Stimulated activated naive CD8-positive, alpha-beta T cell treated with anti-CD3 and anti-CD28 coated beads, Interleukin-15, amount 100 ng/mL, for 72 hours (primary cell): ENCODE measurements around the gene PLIN3.
A peak's percentile ranks its signal among the peaks of the same experiment; 100 is the strongest.
"Not testable (repeated sequence)": the region's sequence is repeated elsewhere in the genome, so short reads cannot be mapped to it uniquely, and the experiment has no call there.

Experiments used
- ATAC-seq: fragments of 150-1000 bp; cut with Tn5 transposase; 2 replicates; pipeline ENCODE4 v1.10.0; 2021; ENCODE audit warnings: mild to moderate bottlenecking, moderate library complexity
- DNase-seq, 2 donors: peaks; one replicate each; pipeline ENCODE4 v3.0.0; 2021 to 2022
- H3K27ac Mint-ChIP-seq, 2 donors: one replicate each; pipeline ENCODE4 v1.8.0; 2022; ENCODE audit warnings: mild to moderate bottlenecking in 2 of 2, mixed read lengths in 2 of 2, moderate library complexity in 2 of 2
- H3K27me3 Mint-ChIP-seq: one replicate; pipeline ENCODE4 v1.8.0; 2022; ENCODE audit warnings: mixed read lengths
- H3K4me1 Mint-ChIP-seq: one replicate; pipeline ENCODE4 v1.8.0; 2022; ENCODE audit warnings: mild to moderate bottlenecking, mixed read lengths
- H3K4me3 Mint-ChIP-seq, 2 donors: one replicate each; pipeline ENCODE4 v1.8.0; 2022; ENCODE audit warnings: mild to moderate bottlenecking in 2 of 2, mixed read lengths in 2 of 2, moderate library complexity in 1 of 2
- H3K9me3 Mint-ChIP-seq, 2 donors: one replicate each; pipeline ENCODE4 v1.8.0; 2022; ENCODE audit warnings: mixed read lengths in 2 of 2

Gene PLIN3

GRCh38 chr19:4870025-4870700 is 2.7 kb upstream of the PLIN3 start:
- Mint-ChIP-seq H3K4me1 (peaks cover 43% of the 10 kb centered on the region), H3K27ac (no peak overlapping the region), H3K27me3 (no peaks in the 10 kb centered on the region), H3K9me3 (no peaks in the 10 kb centered on the region), H3K4me3 (no peak overlapping the region)
- peak; percentile 46 for ATAC-seq
- peak in 1 of 2 donors; percentile 38 for DNase-seq

- no peak for DNase-seq
- peak overlapping the region; percentile 81 to 84 for H3K4me3 Mint-ChIP-seq
- ATAC-seq: no peak
- no peaks in the 10 kb centered on the region for H3K9me3 Mint-ChIP-seq
- H3K4me1 Mint-ChIP-seq: peaks cover 48% of the 10 kb centered on the region
- peak overlapping the region; percentile 15 to 52 for H3K27ac Mint-ChIP-seq
- no peaks in the 10 kb centered on the region for H3K27me3 Mint-ChIP-seq
These were observed 893 bp upstream of the PLIN3 start for GRCh38 chr19:4868286-4868834.

- peaks cover 37% of the 10 kb centered on the region for H3K4me1 Mint-ChIP-seq
- ATAC-seq: peak; percentile 17
- no peaks in the 10 kb centered on the region for H3K9me3 Mint-ChIP-seq
- H3K27ac Mint-ChIP-seq: peak overlapping the region in 1 of 2 donors; percentile 34
- H3K27me3 Mint-ChIP-seq: no peaks in the 10 kb centered on the region
- peak overlapping the region; percentile 81 to 84 for H3K4me3 Mint-ChIP-seq
- DNase-seq: peak; percentile 38 to 64
These were observed 657 bp downstream of the PLIN3 start for GRCh38 chr19:4866595-4867424.

GRCh38 chr19:4861147-4861546 is 6.3 kb downstream of the PLIN3 start:
- ATAC-seq (no peak), DNase-seq (no peak)
- H3K27ac Mint-ChIP-seq: no peak overlapping the region
- peaks cover 5% of the 10 kb centered on the region for H3K4me1 Mint-ChIP-seq
- H3K27me3 Mint-ChIP-seq: no peaks in the 10 kb centered on the region
- H3K9me3 Mint-ChIP-seq: no peaks in the 10 kb centered on the region
- H3K4me3 Mint-ChIP-seq: no peak overlapping the region

- Mint-ChIP-seq H3K4me3 (no peak overlapping the region), H3K27me3 (no peaks in the 10 kb centered on the region), H3K27ac (no peak overlapping the region), H3K4me1 (peaks cover 4% of the 10 kb centered on the region), H3K9me3 (no peaks in the 10 kb centered on the region)
- DNase-seq (no peak), ATAC-seq (no peak)
These were observed 7.8 kb downstream of the PLIN3 start for GRCh38 chr19:4859697-4860096.

- DNase-seq, H3K27me3 Mint-ChIP-seq, H3K4me3 Mint-ChIP-seq, ATAC-seq, H3K9me3 Mint-ChIP-seq, H3K4me1 Mint-ChIP-seq: not testable (repeated sequence)
- H3K27ac Mint-ChIP-seq: peak overlapping the region in 1 of 2 donors; percentile 27
These were observed 11.0 kb downstream of the PLIN3 start for GRCh38 chr19:4856468-4856867.

GRCh38 chr19:4853506-4853905 is 14.0 kb downstream of the PLIN3 start:
- H3K4me1 Mint-ChIP-seq, ATAC-seq, H3K9me3 Mint-ChIP-seq, H3K4me3 Mint-ChIP-seq, DNase-seq, H3K27ac Mint-ChIP-seq, H3K27me3 Mint-ChIP-seq: not testable (repeated sequence)

- no peak overlapping the region for H3K4me3 Mint-ChIP-seq
- H3K27ac Mint-ChIP-seq: no peak overlapping the region
- H3K9me3 Mint-ChIP-seq: no peaks in the 10 kb centered on the region
- H3K4me1 Mint-ChIP-seq: peaks cover 5% of the 10 kb centered on the region
- ATAC-seq (no peak), DNase-seq (no peak)
- H3K27me3 Mint-ChIP-seq: no peaks in the 10 kb centered on the region
These were observed 15.0 kb downstream of the PLIN3 start for GRCh38 chr19:4852484-4852883.

GRCh38 chr19:4851551-4852290 is 15.7 kb downstream of the PLIN3 start:
- DNase-seq (peak; percentile 68 to 71), ATAC-seq (peak; percentile 84)
- H3K27ac Mint-ChIP-seq: no peak overlapping the region
- H3K9me3 Mint-ChIP-seq: no peaks in the 10 kb centered on the region
- no peaks in the 10 kb centered on the region for H3K27me3 Mint-ChIP-seq
- H3K4me1 Mint-ChIP-seq: peaks cover 5% of the 10 kb centered on the region
- H3K4me3 Mint-ChIP-seq: no peak overlapping the region

- Mint-ChIP-seq H3K27me3 (no peaks in the 10 kb centered on the region), H3K4me1 (peaks cover 5% of the 10 kb centered on the region), H3K4me3 (no peak overlapping the region), H3K27ac (no peak overlapping the region), H3K9me3 (no peaks in the 10 kb centered on the region)
- DNase-seq (no peak), ATAC-seq (no peak)
These were observed 18.4 kb downstream of the PLIN3 start for GRCh38 chr19:4849019-4849418.

- no peak overlapping the region for H3K4me3 Mint-ChIP-seq
- H3K27ac Mint-ChIP-seq: peak overlapping the region in 1 of 2 donors; percentile 42
- no peaks in the 10 kb centered on the region for H3K27me3 Mint-ChIP-seq
- no peak for ATAC-seq
- H3K4me1 Mint-ChIP-seq: peaks cover 5% of the 10 kb centered on the region
- DNase-seq: no peak
- no peaks in the 10 kb centered on the region for H3K9me3 Mint-ChIP-seq
These were observed 20.1 kb downstream of the PLIN3 start for GRCh38 chr19:4847190-4847973.

GRCh38 chr19:4845975-4846374 is 21.5 kb downstream of the PLIN3 start:
- H3K4me1 Mint-ChIP-seq, ATAC-seq, H3K4me3 Mint-ChIP-seq, H3K9me3 Mint-ChIP-seq, DNase-seq, H3K27me3 Mint-ChIP-seq: not testable (repeated sequence)
- H3K27ac Mint-ChIP-seq: peak overlapping the region in 1 of 2 donors; percentile 57

- no peaks in the 10 kb centered on the region for H3K4me1 Mint-ChIP-seq
- H3K27me3 Mint-ChIP-seq: no peaks in the 10 kb centered on the region
- no peak for DNase-seq
- H3K9me3 Mint-ChIP-seq: no peaks in the 10 kb centered on the region
- H3K4me3 Mint-ChIP-seq: no peak overlapping the region
- ATAC-seq: no peak
- no peak overlapping the region for H3K27ac Mint-ChIP-seq
These were observed 22.9 kb downstream of the PLIN3 start for GRCh38 chr19:4844348-4845179.

GRCh38 chr19:4843647-4843965 is 23.9 kb downstream of the PLIN3 start:
- Mint-ChIP-seq H3K27me3 (no peaks in the 10 kb centered on the region), H3K9me3 (no peaks in the 10 kb centered on the region), H3K27ac (no peak overlapping the region), H3K4me3 (no peak overlapping the region), H3K4me1 (no peaks in the 10 kb centered on the region)
- no peak for DNase-seq
- ATAC-seq: no peak
